ENCODE results near the gene ACVR1. TPM values are rescaled to one million over a fixed set of nuclear protein-coding genes. Genes with fewer than 3 reads are reported as not detected.

Gene ACVR1
- total and polyA plus RNA-seq, 2 donors = 3.0 to 8.0 TPM

DNA sequence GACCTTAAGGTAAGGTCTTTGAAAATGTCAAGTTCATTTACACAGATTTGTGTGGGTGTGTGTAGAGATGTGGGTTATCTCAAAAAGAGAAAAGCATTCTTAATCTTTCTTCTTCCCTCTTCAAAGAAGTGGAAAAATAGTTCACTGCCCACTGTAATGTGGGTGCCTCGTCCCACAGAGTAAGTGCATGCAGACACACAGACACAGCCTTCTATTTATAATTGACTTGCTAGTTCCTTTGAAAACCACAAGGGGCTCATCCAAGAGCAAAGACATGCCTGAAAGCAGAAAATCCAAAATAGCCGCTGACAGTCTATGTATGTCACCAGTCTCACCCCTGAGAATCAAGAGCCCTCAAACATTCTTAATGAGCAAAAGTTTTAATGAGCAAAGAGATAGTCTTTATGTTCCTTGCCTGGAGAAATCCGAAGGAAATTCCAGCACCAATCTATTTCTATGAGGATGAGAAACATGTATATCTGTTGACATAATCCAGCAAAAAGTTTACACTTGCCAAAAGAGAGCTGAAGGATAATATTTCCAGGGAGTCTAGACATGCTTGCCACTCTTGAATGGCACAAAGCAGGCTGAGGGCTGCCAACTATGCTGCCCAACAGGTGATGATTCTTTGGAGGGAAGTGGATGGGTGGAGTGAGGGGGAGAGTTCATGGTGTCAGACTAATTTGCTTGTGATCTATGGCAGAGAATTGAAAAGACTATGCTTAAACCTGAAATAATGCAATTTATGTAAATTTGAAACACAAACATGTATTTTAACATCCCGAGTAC is 93.9 kb downstream of the ACVR1 start:
- DNase-seq (ENCODE audit: low read depth in 6 of 9, low spot score in 9 of 9) = peak in 1 of 9 donors; percentile 23
- Histone ChIP-seq H3K27ac (ENCODE audit: low read depth in 1 of 2, low read length in 1 of 2) (no peak overlapping the region), H3K36me3 (ENCODE audit: control insufficient read depth in 2 of 2, insufficient read depth in 2 of 2, low read length in 1 of 2) (peaks cover 3 to 4% of the 10 kb centered on the region in 2 donors), H3K9me3 (ENCODE audit: control insufficient read depth in 2 of 2, insufficient read depth in 1 of 2, low read length in 1 of 2) (no peaks in the 10 kb centered on the region), H3K27me3 (ENCODE audit: control insufficient read depth in 2 of 2, insufficient read depth in 1 of 2, low read length in 1 of 2) (no peaks in the 10 kb centered on the region), H3K4me1 (ENCODE audit: control insufficient read depth in 2 of 2, insufficient read depth in 2 of 2, low read length in 2 of 2) (peaks cover 0 to 3% of the 10 kb centered on the region in 2 donors), H3K4me3 (ENCODE audit: low read length in 2 of 2) (no peak overlapping the region)
- 76% methylated on average over 4 of the region's 4 CpGs for WGBS

DNA sequence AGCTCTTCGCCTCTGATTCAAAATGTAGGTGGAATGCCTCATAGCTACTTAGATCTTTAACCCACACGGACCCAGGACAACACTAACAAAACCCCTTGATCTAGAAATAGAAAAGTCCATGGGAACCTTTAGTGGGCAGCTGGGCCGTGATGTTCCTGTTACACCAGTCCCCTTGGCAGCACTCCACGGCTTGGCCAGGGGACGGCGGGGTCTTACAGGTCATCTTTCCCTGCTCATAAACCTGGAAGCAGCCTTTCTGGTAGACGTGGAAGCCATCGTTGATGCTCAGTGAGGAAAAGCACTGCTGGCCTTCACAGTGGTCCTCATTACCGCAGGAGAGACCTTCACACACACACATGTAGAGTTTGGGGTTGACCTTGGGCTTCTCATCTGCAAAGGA is 95.9 kb downstream of the ACVR1 start:
- H3K4me3 ChIP-seq (ENCODE audit: low read length in 2 of 2) = no peak overlapping the region
- 87% methylated on average over 9 of the region's 9 CpGs for WGBS
- no peaks in the 10 kb centered on the region for H3K27me3 ChIP-seq (ENCODE audit: control insufficient read depth in 2 of 2, insufficient read depth in 1 of 2, low read length in 1 of 2)
- no peak for DNase-seq (ENCODE audit: low read depth in 6 of 9, low spot score in 9 of 9)
- no peak overlapping the region for H3K27ac ChIP-seq (ENCODE audit: low read depth in 1 of 2, low read length in 1 of 2)
- no peaks in the 10 kb centered on the region for H3K9me3 ChIP-seq (ENCODE audit: control insufficient read depth in 2 of 2, insufficient read depth in 1 of 2, low read length in 1 of 2)
- peaks cover 3 to 4% of the 10 kb centered on the region in 2 donors for H3K36me3 ChIP-seq (ENCODE audit: control insufficient read depth in 2 of 2, insufficient read depth in 2 of 2, low read length in 1 of 2)
- H3K4me1 ChIP-seq (ENCODE audit: control insufficient read depth in 2 of 2, insufficient read depth in 2 of 2, low read length in 2 of 2) = peaks cover 0 to 3% of the 10 kb centered on the region in 2 donors

DNA sequence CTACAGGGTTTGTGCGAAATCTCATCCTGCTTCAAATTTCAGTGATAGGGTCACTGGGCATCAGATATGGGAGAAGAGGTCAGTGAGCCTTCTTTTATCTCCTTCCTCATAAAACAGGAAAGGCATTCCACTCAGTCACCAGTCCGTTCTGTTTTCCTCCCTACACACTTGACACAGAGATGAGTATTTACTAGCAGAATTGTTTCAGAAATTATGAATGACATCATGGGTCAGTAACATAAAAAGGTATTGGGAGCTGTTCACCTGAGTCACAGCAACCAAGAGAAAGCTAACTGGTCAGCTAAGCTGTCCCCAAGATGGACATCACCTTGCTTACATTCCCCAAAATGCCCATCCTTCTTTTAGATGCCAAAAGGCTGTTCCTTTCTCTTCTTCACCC is 96.3 kb downstream of the ACVR1 start:
- DNase-seq (ENCODE audit: low read depth in 6 of 9, low spot score in 9 of 9) = no peak
- H3K4me3 ChIP-seq (ENCODE audit: low read length in 2 of 2) = no peak overlapping the region
- H3K4me1 ChIP-seq (ENCODE audit: control insufficient read depth in 2 of 2, insufficient read depth in 2 of 2, low read length in 2 of 2) = peaks cover 0 to 3% of the 10 kb centered on the region in 2 donors
- H3K27me3 ChIP-seq (ENCODE audit: control insufficient read depth in 2 of 2, insufficient read depth in 1 of 2, low read length in 1 of 2) = no peaks in the 10 kb centered on the region
- WGBS = 50% methylated on average over 2 of the region's 2 CpGs
- no peaks in the 10 kb centered on the region for H3K9me3 ChIP-seq (ENCODE audit: control insufficient read depth in 2 of 2, insufficient read depth in 1 of 2, low read length in 1 of 2)
- peaks cover 3 to 4% of the 10 kb centered on the region in 2 donors for H3K36me3 ChIP-seq (ENCODE audit: control insufficient read depth in 2 of 2, insufficient read depth in 2 of 2, low read length in 1 of 2)
- no peak overlapping the region for H3K27ac ChIP-seq (ENCODE audit: low read depth in 1 of 2, low read length in 1 of 2)

DNA sequence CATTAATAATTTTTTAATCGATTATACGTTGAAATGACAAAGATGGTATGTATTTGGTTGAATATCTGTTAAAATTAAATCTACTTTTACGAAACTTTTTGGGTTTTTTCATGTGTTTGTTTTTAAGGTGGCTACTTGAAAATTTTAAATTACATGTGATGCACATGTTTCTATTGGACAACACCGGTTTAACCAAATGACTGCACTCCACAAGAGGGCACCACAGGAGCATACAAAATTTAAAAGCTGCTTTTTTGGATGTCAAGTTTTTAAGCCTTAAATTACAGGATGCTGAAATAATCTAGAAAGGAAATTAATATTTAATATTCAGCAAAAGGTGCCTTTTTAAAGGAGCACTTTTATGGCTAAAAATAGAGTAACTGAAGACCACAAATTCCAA is 98.7 kb downstream of the ACVR1 start:
- DNase-seq (ENCODE audit: low read depth in 6 of 9, low spot score in 9 of 9) = peak in 6 of 9 donors; percentile 10 to 57 (median 24)
- no peaks in the 10 kb centered on the region for H3K27me3 ChIP-seq (ENCODE audit: control insufficient read depth in 2 of 2, insufficient read depth in 1 of 2, low read length in 1 of 2)
- H3K9me3 ChIP-seq (ENCODE audit: control insufficient read depth in 2 of 2, insufficient read depth in 1 of 2, low read length in 1 of 2) = no peaks in the 10 kb centered on the region
- WGBS = 76% methylated on average over 4 of the region's 4 CpGs
- H3K4me1 ChIP-seq (ENCODE audit: control insufficient read depth in 2 of 2, insufficient read depth in 2 of 2, low read length in 2 of 2) = peaks cover 0 to under 1% of the 10 kb centered on the region in 2 donors
- H3K36me3 ChIP-seq (ENCODE audit: control insufficient read depth in 2 of 2, insufficient read depth in 2 of 2, low read length in 1 of 2) = peaks cover 3 to 4% of the 10 kb centered on the region in 2 donors
- H3K27ac ChIP-seq (ENCODE audit: low read depth in 1 of 2, low read length in 1 of 2) = no peak overlapping the region
- no peak overlapping the region for H3K4me3 ChIP-seq (ENCODE audit: low read length in 2 of 2)

DNA sequence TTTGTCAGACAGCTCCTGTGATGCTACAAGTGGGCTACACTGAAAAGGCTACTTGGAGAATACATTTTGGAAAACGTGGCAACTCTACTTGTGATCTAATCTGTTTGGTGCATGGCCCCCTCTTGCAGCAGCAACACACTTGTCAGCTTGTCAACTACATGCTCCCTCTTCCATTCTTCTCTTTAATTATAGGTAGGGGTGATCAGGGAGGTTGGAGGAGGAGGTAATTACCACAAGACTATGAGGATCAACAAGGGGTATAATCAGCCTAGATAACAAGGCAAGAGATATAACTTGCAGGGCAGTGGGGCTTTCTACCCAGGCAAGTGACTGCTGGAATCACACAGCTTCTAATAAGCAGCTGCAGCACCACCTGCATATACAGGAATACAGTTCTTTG is 104.9 kb downstream of the ACVR1 start:
- Histone ChIP-seq H3K4me3 (ENCODE audit: low read length in 2 of 2) (no peak overlapping the region), H3K4me1 (ENCODE audit: control insufficient read depth in 2 of 2, insufficient read depth in 2 of 2, low read length in 2 of 2) (no peaks in the 10 kb centered on the region), H3K27me3 (ENCODE audit: control insufficient read depth in 2 of 2, insufficient read depth in 1 of 2, low read length in 1 of 2) (no peaks in the 10 kb centered on the region), H3K9me3 (ENCODE audit: control insufficient read depth in 2 of 2, insufficient read depth in 1 of 2, low read length in 1 of 2) (no peaks in the 10 kb centered on the region), H3K36me3 (ENCODE audit: control insufficient read depth in 2 of 2, insufficient read depth in 2 of 2, low read length in 1 of 2) (peaks cover 0 to 5% of the 10 kb centered on the region in 2 donors), H3K27ac (ENCODE audit: low read depth in 1 of 2, low read length in 1 of 2) (no peak overlapping the region)
- no peak for DNase-seq (ENCODE audit: low read depth in 6 of 9, low spot score in 9 of 9)
- 92% methylated on average over 1 of the region's 1 CpG for WGBS

DNA sequence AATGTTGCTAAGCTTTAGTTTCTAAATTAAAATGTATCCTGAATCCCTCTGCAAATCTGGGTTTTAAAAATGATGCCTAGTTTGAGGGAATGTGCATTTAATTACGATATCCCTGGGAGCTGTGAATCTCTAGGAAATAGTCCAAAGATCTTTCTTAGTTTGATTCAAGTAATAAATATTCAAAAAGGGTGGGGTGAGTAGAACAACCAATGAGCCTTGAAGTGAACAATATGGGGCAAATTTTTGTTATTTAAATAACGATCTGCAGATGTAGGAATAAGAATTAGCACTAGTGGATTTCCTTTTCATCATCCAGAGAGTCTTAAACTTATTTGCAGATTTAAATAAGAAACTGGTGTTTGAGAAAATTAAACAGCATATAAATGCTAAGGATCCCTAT is 106.3 kb downstream of the ACVR1 start:
- Histone ChIP-seq H3K27me3 (ENCODE audit: control insufficient read depth in 2 of 2, insufficient read depth in 1 of 2, low read length in 1 of 2) (no peaks in the 10 kb centered on the region), H3K4me3 (ENCODE audit: low read length in 2 of 2) (no peak overlapping the region), H3K36me3 (ENCODE audit: control insufficient read depth in 2 of 2, insufficient read depth in 2 of 2, low read length in 1 of 2) (peaks cover 0 to 10% of the 10 kb centered on the region in 2 donors), H3K27ac (ENCODE audit: low read depth in 1 of 2, low read length in 1 of 2) (no peak overlapping the region), H3K9me3 (ENCODE audit: control insufficient read depth in 2 of 2, insufficient read depth in 1 of 2, low read length in 1 of 2) (no peaks in the 10 kb centered on the region), H3K4me1 (ENCODE audit: control insufficient read depth in 2 of 2, insufficient read depth in 2 of 2, low read length in 2 of 2) (no peaks in the 10 kb centered on the region)
- DNase-seq (ENCODE audit: low read depth in 6 of 9, low spot score in 9 of 9) = no peak
- WGBS = 98% methylated on average over 2 of the region's 2 CpGs

DNA sequence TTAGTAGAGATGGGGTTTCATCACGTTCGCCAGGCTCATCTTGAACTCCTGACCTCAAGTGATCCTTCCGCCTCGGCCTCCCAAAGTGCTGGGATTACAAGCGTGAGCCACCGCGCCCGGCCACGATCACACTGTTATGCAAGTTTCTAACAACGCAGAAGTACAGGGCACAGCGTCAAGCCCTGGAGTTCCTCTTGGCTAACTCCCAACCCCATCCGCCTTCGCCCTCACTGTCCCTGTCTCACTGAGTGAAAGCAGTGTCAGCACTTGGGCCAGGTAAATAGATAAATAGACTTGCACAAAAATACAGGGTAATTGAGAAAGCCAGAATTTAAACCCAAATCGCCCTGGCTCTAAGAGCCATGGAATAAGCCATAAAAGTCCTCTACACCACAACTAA is 111.7 kb downstream of the ACVR1 start:
- H3K9me3 ChIP-seq (ENCODE audit: control insufficient read depth in 2 of 2, insufficient read depth in 1 of 2, low read length in 1 of 2) = no peaks in the 10 kb centered on the region
- H3K27ac ChIP-seq (ENCODE audit: low read depth in 1 of 2, low read length in 1 of 2) = no peak overlapping the region
- WGBS = 97% methylated on average over 14 of the region's 14 CpGs
- H3K36me3 ChIP-seq (ENCODE audit: control insufficient read depth in 2 of 2, insufficient read depth in 2 of 2, low read length in 1 of 2) = peaks cover 4 to 7% of the 10 kb centered on the region in 2 donors
- no peaks in the 10 kb centered on the region for H3K4me1 ChIP-seq (ENCODE audit: control insufficient read depth in 2 of 2, insufficient read depth in 2 of 2, low read length in 2 of 2)
- no peak overlapping the region for H3K4me3 ChIP-seq (ENCODE audit: low read length in 2 of 2)
- H3K27me3 ChIP-seq (ENCODE audit: control insufficient read depth in 2 of 2, insufficient read depth in 1 of 2, low read length in 1 of 2) = no peaks in the 10 kb centered on the region
- DNase-seq (ENCODE audit: low read depth in 6 of 9, low spot score in 9 of 9) = no peak

DNA sequence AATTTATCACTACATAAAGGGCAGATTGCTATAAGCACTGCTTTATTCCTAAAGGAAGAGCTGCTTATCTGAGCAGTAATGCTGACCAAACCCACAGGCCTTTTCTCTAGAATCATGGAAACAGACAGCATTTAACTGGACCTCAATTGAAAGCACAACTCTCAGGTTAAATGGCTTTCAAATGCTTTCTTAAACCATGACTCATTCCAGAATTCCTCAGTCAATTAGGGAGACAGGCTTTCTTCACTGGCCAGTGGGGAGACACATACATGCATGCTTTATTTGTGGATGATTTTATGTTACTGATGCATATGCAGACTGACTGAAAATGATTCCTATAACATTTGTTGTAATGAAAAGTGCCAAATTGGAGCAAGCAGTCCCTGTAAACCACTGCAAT is 114.6 kb downstream of the ACVR1 start:
- Histone ChIP-seq H3K4me3 (ENCODE audit: low read length in 2 of 2) (no peak overlapping the region), H3K9me3 (ENCODE audit: control insufficient read depth in 2 of 2, insufficient read depth in 1 of 2, low read length in 1 of 2) (no peaks in the 10 kb centered on the region), H3K4me1 (ENCODE audit: control insufficient read depth in 2 of 2, insufficient read depth in 2 of 2, low read length in 2 of 2) (no peaks in the 10 kb centered on the region), H3K36me3 (ENCODE audit: control insufficient read depth in 2 of 2, insufficient read depth in 2 of 2, low read length in 1 of 2) (peaks cover 4 to 7% of the 10 kb centered on the region in 2 donors), H3K27me3 (ENCODE audit: control insufficient read depth in 2 of 2, insufficient read depth in 1 of 2, low read length in 1 of 2) (no peaks in the 10 kb centered on the region), H3K27ac (ENCODE audit: low read depth in 1 of 2, low read length in 1 of 2) (no peak overlapping the region)
- no peak for DNase-seq (ENCODE audit: low read depth in 6 of 9, low spot score in 9 of 9)

DNA sequence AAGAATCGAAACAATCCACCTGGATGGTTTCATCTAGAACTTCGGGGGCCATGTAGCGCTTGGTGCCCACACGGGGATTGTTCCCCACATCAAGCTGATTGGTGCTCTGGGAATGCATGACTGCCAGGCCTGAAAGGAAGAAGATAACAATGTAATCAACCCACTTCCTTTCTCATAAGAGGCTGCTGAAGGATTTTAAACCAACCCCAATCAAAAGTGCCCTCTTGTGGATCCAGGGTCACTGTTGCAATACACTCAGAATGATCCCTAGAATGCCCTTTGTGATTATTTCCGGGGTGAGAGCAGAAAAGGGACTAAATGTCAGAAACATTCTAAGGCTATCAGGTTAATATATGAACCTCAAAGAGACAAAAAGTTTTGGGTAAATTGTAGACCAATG is 115.2 kb downstream of the ACVR1 start:
- no peaks in the 10 kb centered on the region for H3K4me1 ChIP-seq (ENCODE audit: control insufficient read depth in 2 of 2, insufficient read depth in 2 of 2, low read length in 2 of 2)
- 95% methylated on average over 5 of the region's 5 CpGs for WGBS
- no peaks in the 10 kb centered on the region for H3K9me3 ChIP-seq (ENCODE audit: control insufficient read depth in 2 of 2, insufficient read depth in 1 of 2, low read length in 1 of 2)
- no peaks in the 10 kb centered on the region for H3K27me3 ChIP-seq (ENCODE audit: control insufficient read depth in 2 of 2, insufficient read depth in 1 of 2, low read length in 1 of 2)
- no peak for DNase-seq (ENCODE audit: low read depth in 6 of 9, low spot score in 9 of 9)
- H3K4me3 ChIP-seq (ENCODE audit: low read length in 2 of 2) = no peak overlapping the region
- no peak overlapping the region for H3K27ac ChIP-seq (ENCODE audit: low read depth in 1 of 2, low read length in 1 of 2)
- H3K36me3 ChIP-seq (ENCODE audit: control insufficient read depth in 2 of 2, insufficient read depth in 2 of 2, low read length in 1 of 2) = peaks cover 4 to 7% of the 10 kb centered on the region in 2 donors
